ENCODE data around the gene XKR7. TPM values are rescaled to one million over a fixed set of nuclear protein-coding genes. Genes with fewer than 3 reads are reported as not detected.
"Not testable (repeated sequence)": the region's sequence is repeated elsewhere in the genome, so short reads cannot be mapped to it uniquely, and the experiment has no call there.

Gene XKR7, protein sequence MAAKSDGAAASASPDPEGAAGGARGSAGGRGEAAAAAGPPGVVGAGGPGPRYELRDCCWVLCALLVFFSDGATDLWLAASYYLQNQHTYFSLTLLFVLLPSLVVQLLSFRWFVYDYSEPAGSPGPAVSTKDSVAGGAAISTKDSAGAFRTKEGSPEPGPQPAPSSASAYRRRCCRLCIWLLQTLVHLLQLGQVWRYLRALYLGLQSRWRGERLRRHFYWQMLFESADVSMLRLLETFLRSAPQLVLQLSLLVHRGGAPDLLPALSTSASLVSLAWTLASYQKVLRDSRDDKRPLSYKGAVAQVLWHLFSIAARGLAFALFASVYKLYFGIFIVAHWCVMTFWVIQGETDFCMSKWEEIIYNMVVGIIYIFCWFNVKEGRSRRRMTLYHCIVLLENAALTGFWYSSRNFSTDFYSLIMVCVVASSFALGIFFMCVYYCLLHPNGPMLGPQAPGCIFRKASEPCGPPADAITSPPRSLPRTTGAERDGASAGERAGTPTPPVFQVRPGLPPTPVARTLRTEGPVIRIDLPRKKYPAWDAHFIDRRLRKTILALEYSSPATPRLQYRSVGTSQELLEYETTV
- total RNA-seq: under 1 TPM; 0.04 TPM

DNA sequence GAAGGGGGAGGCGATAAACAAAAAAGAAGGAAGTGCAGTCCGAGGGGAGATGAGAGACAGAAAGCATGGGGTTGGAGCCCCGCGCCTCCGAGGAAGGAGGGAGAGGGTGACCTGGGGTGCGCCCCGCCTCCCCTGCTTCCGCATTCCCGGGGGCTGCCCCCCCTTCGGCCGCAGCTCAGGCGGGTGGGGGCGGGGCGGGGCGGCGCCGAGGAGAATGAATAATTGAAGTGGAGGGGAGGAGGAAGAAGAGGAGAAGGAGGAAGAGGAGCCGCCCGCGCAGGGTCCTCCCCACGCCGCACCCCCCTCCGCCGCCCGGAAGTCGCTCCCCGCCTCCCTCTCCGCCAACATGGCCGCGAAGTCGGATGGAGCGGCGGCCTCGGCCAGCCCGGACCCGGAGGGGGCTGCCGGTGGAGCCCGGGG lies at the start of gene XKR7:
Gene XKR7, plus strand, starts transcription at position 322 of the 420 bp plus-strand sequence. Its CDS starts 25 bp downstream, at position 347.
- Mint-ChIP-seq H3K9me3 (no peaks in the 10 kb centered on the region), H3K27ac (no peak within 1 kb of the TSS), H3K4me1 (peaks cover 2% of the 10 kb centered on the region), H3K36me3 (no peaks in the 10 kb centered on the region), H3K27me3 (peaks cover 71% of the 10 kb centered on the region), H3K4me3 (peak within 1 kb of the TSS; percentile 86)
- peak; percentile 19 for DNase-seq

DNA sequence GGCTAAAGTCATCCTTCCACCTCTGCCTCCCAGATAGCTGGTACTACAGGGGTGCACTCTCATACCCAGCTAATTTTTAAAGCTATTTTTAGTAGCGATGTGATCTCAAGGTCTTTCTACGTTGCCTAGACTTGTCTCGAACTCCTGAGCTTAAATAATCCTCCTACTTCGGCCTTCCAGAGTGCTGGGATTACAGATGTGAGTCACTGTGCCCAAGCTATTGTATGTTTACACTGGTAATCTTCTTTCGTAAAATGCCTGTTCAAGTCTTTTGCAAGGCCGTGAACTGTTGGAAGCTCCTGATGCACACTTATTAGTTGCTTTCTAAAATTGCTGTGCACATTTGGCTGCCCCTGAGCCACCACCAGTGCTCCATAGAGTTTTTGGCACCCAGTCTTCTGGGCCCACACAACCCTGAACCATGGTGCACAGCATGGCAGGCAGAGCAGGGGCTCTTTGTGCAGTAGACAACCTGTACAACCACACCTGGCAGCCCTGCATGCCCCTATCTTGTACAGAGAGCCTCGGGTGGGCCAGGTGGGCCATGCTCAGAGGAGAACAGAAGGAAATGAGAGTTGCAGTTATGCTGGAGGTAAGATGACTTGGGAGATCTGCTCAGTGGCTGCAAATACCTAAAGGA lies 49.4 kb upstream of the XKR7 start:
- Mint-ChIP-seq H3K4me3 (no peak overlapping the region), H3K27ac (no peak overlapping the region), H3K27me3 (peaks cover 22% of the 10 kb centered on the region), H3K36me3 (no peaks in the 10 kb centered on the region), H3K4me1 (peaks cover 2% of the 10 kb centered on the region), H3K9me3 (no peaks in the 10 kb centered on the region)
- DNase-seq: no peak

DNA sequence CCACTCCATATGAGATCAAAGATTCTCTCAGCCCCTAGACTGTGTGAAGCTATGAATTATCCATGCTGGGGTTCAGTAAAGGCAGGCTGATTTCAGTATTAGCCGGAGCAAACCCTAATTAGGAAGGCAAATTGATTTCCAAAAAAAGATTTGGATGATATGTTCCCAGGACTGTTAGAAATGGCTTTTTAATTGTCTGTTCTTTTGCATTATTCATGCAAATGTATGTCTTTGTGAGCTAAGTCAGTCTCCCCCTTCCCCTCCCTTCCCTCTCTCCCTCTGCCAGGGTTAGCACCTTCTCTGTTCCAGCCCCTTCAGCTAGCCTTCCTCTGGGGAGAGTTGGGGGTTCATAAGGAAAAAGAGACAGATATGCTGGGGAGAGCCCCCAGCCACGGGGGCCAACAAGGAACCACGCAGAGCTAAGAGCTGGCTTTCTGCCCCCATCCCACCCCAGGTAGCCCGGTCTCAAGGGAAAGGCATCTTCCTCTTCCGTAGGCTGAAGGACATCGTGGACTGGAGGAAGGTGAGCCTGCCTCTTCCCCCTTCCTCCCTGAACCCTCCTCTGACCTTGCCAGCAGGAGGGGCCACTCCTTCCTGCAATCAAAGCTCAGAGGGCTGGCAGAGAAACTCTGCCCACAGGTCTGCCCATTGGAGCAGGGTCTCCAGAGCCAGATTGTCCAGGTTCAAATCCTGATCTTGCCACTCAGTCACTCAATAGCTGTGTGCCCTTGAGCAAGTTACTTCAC lies 48.4 kb upstream of the XKR7 start:
- no peak overlapping the region for H3K4me3 Mint-ChIP-seq
- H3K27me3 Mint-ChIP-seq: peaks cover 32% of the 10 kb centered on the region
- DNase-seq: no peak
- H3K27ac Mint-ChIP-seq: no peak overlapping the region
- no peaks in the 10 kb centered on the region for H3K9me3 Mint-ChIP-seq
- no peaks in the 10 kb centered on the region for H3K36me3 Mint-ChIP-seq
- peaks cover 4% of the 10 kb centered on the region for H3K4me1 Mint-ChIP-seq

DNA sequence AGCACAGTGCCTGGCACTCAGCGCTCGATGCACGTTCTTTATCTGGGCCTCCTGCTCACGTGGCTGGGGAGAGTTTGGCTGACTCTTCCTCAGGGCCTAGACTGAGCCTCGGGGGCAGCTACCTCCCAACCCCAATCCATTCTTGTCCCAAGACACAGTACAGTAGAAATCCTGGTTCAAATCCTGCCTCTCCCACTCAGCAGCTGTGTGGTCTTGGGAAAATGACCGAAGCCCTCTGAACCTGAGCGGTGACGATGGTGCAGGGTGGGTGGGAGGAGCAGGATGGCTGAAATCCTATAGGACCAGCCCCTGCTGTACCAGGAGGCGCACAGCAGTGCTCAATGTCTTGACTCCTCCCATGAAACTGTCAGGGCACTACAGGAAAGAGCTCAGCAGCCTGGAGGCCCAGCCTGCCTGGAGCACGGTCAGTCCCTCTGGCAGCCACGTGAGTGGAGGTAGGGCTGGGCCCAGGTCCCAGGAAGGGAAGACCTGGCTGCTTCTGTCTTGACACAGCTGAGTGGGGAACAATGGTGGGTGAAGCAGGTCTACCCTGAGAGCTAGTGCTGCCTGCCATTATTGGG lies 47.6 kb upstream of the XKR7 start:
- Mint-ChIP-seq H3K4me1 (peaks cover 4% of the 10 kb centered on the region), H3K9me3 (no peaks in the 10 kb centered on the region), H3K36me3 (no peaks in the 10 kb centered on the region), H3K4me3 (no peak overlapping the region), H3K27me3 (peaks cover 32% of the 10 kb centered on the region), H3K27ac (no peak overlapping the region)
- no peak for DNase-seq

DNA sequence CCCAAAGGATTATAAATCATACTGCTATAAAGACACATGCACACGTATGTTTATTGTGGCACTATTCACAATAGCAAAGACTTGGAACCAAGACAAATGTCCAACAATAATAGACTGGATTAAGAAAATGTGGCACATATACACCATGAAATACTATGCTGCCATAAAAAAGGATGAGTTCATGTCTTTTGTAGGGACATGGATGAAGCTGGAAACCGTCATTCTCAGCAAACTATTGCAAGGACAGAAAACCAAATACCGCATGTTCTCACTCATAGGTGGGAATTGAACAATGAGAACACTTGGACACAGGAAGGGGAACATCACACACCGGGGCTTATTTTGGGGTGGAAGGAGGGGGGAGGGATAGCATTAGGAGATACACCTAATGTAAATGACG lies 46.5 kb upstream of the XKR7 start:
- H3K9me3 Mint-ChIP-seq, H3K4me1 Mint-ChIP-seq, DNase-seq, H3K27ac Mint-ChIP-seq, H3K36me3 Mint-ChIP-seq, H3K4me3 Mint-ChIP-seq: not testable (repeated sequence)
- H3K27me3 Mint-ChIP-seq: peaks cover 37% of the 10 kb centered on the region

DNA sequence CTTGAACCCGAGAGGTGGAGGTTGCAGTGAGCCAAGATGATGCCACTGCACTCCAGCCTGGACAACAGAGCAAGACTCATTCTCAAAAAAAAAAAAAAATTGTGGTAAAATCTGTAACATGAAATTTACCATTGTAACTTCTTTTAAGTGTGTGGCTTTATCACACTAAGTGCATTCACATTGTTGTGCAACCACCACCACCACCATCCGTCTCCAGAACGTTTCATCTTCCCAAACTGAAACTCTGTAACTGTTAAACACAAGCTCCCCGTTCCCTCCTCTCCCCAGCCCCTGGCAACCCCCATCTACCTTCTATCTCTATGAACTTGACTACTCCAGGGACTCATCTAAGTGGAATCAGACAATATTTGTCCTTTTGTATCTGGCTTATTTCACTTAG lies 45.8 kb upstream of the XKR7 start:
- Mint-ChIP-seq H3K27ac (no peak overlapping the region), H3K36me3 (no peaks in the 10 kb centered on the region), H3K4me3 (no peak overlapping the region), H3K9me3 (no peaks in the 10 kb centered on the region), H3K4me1 (peaks cover 4% of the 10 kb centered on the region), H3K27me3 (peaks cover 39% of the 10 kb centered on the region)
- DNase-seq: no peak

DNA sequence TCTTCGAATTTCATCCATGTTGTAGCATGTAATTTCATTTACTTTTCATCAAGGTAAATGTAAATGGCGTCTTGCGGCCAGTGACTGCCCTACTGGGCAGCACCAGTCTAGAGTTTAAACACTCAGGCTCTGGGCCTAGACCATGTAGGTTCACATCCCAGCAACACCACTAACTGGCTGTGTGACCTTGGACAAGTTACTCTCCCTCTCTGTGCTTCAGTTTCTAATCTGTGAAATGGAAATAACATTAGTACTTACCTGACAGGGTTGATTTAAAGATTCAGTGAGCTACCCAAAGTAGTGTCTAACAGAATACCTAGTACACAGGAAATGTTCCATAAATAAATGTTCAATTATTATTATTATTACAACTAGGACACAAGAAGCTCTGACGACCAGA lies 45.4 kb upstream of the XKR7 start:
- H3K27ac Mint-ChIP-seq: no peak overlapping the region
- H3K36me3 Mint-ChIP-seq: no peaks in the 10 kb centered on the region
- no peak overlapping the region for H3K4me3 Mint-ChIP-seq
- H3K4me1 Mint-ChIP-seq: peaks cover 4% of the 10 kb centered on the region
- peaks cover 42% of the 10 kb centered on the region for H3K27me3 Mint-ChIP-seq
- H3K9me3 Mint-ChIP-seq: no peaks in the 10 kb centered on the region
- DNase-seq: no peak

DNA sequence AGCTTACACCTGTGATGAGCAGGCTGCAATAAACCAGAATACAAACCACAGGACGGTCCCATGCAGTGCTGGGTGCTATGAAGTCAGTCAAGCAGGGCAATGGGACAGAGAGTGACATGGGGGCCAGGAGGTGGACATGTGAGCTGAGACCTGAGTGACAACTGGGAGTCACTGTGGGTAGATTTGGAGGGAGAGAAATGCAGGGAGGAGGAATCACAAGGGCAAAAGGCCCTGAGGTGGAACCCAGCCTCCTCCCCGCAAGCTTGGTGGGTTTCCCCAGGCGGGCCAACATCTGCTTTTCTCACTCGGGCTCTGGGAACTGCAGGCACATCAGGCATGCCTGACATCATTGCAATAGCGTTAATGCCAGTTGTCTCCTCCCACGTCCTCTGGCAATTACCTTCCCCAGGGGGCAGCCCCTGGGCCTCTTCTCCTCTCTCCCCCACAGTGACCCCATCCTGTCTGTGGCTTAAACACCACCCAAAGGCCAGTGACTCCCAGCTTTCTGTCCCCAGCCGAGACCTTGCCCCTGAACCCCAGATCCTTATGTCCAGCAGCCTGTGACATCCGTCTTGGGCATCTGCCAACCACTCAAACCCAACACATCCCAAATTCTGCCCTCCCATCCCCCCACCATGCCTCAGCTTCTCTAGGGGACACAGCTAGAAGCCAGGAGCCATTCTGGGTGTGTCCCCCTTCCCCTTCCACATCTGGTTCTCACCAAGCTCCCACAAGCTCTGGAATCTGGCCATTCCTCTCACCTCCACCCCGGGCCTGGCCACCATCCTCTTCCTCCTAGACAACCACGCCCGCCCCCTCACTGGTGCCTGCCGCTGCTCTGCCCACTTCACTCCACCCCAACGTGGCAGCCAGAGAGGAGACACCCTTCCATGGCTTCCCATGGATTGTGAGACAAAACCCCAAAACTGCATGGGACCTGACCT lies 44.3 kb upstream of the XKR7 start:
- H3K27me3 Mint-ChIP-seq: peaks cover 34% of the 10 kb centered on the region
- no peaks in the 10 kb centered on the region for H3K9me3 Mint-ChIP-seq
- H3K36me3 Mint-ChIP-seq: no peaks in the 10 kb centered on the region
- H3K4me3 Mint-ChIP-seq: no peak overlapping the region
- DNase-seq: peak; percentile 19
- no peak overlapping the region for H3K27ac Mint-ChIP-seq
- peaks cover 4% of the 10 kb centered on the region for H3K4me1 Mint-ChIP-seq

DNA sequence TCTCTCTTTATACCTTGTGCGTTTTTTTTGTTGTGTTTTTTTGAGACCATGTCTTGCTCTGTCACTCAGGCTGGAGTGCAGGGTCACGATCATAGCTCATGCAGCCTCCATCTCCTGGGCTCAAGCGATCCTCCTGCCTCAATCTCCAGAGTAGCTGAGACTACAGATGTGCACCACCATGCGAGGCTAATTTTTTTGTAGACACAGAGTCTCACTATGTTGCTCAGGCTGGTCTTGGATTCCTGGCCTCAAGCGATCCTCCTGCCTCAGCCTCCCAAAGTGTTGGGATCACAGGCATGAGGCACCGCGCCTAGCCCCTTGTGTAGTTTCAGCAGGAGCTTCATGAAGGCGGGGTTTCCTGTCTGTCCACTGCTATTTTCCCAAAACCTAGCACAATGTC lies 43.4 kb upstream of the XKR7 start:
- no peak for DNase-seq
- Mint-ChIP-seq H3K27me3 (peaks cover 30% of the 10 kb centered on the region), H3K27ac (no peak overlapping the region), H3K4me1 (peaks cover 4% of the 10 kb centered on the region), H3K9me3 (no peaks in the 10 kb centered on the region), H3K36me3 (no peaks in the 10 kb centered on the region), H3K4me3 (no peak overlapping the region)

DNA sequence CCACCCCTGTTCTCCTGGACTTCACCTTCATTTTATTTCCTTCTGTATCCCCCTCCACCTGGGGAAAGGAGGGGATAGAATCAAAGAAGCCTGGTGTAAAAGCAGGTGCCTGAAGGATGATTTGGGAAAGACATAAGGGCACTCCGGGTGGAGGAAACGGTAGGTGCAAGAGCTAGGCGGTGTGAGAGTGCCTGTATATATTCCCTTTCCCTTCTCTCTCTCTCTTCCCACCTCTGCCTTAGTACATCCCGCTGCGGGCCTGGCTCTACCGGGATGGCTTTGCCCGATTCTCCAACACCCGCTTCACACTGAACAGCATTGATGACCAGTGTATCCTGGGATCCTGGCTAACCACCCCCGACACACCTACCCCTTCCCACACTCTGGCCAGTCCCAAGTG lies 42.3 kb upstream of the XKR7 start:
- H3K9me3 Mint-ChIP-seq: no peaks in the 10 kb centered on the region
- DNase-seq: no peak
- H3K4me1 Mint-ChIP-seq: peaks cover 4% of the 10 kb centered on the region
- no peak overlapping the region for H3K27ac Mint-ChIP-seq
- H3K27me3 Mint-ChIP-seq: peaks cover 24% of the 10 kb centered on the region
- H3K4me3 Mint-ChIP-seq: no peak overlapping the region
- H3K36me3 Mint-ChIP-seq: no peaks in the 10 kb centered on the region

DNA sequence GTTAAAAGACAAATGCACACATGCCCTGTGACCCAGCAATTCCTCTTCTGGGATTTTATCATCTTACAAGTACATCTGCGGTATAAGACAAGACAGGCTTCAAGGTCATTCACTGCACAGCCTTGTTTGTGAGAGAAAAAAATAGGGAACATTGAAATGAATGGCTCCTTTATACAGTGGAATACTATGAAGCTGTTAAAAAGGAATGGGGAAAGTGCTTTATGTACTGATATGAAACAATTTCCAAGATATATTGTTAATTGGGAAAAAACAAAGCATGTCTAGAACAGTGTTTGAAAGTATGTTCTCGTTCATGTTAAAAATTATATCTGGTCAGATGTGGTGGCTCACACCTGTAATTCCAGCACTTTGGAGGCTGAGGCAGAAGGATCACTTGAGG lies 41.5 kb upstream of the XKR7 start:
- no peak for DNase-seq
- peaks cover 23% of the 10 kb centered on the region for H3K27me3 Mint-ChIP-seq
- H3K27ac Mint-ChIP-seq: no peak overlapping the region

DNA sequence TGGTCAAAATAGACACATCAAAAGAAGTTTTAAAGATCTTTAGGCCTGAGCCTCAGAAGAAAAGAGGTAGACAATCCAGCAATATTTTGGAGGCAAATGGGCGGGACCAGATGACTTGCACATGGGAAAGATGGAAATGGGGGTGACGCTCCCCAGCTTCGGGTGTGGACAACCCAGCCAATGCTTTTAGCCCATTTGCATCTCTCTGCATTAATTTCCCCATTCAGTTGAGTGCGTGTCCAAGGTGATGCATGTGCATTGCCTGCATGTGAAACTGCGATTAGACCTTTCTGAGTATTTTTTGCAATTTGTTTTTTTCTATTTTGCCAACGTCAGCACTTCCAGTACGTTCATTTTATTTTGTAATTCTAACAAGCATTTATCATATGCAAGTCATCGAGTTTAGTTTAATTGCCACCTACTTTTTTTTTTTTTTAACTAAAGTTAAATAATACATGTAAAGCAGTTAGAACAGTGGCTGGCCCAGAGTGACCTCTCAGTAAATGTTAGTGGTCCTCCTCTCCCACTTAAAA lies 40.3 kb upstream of the XKR7 start:
- peaks cover 29% of the 10 kb centered on the region for H3K27me3 Mint-ChIP-seq
- DNase-seq: no peak
- H3K4me3 Mint-ChIP-seq: no peak overlapping the region
- H3K4me1 Mint-ChIP-seq: peaks cover 4% of the 10 kb centered on the region
- H3K9me3 Mint-ChIP-seq: no peaks in the 10 kb centered on the region
- H3K27ac Mint-ChIP-seq: no peak overlapping the region
- no peaks in the 10 kb centered on the region for H3K36me3 Mint-ChIP-seq

More for the DNA sequence above, 41.5 kb upstream of the XKR7 start:
- H3K4me3 Mint-ChIP-seq: no peak overlapping the region
- H3K4me1 Mint-ChIP-seq: peaks cover 4% of the 10 kb centered on the region
- no peaks in the 10 kb centered on the region for H3K9me3 Mint-ChIP-seq
- H3K36me3 Mint-ChIP-seq: no peaks in the 10 kb centered on the region

DNA sequence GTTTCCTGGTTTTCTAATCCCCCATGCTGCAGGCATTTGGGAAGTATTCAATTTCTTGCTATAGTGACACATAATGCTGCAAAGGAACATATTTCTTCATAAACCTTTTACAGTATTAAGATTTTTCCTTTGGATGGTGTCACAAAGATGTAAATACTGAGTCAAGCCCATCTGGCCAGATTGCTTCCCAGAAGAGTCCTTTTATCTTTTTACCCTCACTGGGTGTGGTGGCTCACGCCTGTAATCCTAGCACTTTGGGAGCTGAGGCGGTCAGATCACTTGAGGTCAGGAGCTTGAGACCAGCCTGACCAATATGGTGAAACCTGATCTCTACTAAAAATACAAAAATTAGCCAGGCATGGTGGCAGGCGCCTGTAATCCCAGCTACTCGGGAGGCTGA lies 38.3 kb upstream of the XKR7 start:
- H3K9me3 Mint-ChIP-seq, DNase-seq, H3K4me1 Mint-ChIP-seq, H3K36me3 Mint-ChIP-seq, H3K4me3 Mint-ChIP-seq, H3K27ac Mint-ChIP-seq: not testable (repeated sequence)
- peaks cover 18% of the 10 kb centered on the region for H3K27me3 Mint-ChIP-seq

DNA sequence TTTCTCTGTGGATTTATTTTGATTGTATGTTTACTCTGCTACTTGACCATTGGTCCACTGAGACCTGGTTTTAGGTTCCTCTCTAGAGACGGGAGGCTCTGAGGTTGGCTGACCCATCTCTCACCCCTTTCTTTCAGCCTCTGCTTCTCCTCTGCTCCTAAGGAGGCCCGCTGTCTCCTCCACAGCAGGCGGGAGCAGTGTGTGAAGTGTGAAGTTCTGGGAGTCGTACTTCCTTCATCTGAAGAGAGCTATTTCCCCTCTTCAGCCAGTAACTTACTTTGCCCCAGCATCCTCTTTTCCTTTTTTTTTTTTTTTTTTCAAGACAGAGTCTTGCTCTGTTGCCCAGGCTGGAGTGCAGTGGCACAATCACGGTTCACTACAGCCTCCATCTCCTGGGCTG lies 37.2 kb upstream of the XKR7 start:
- H3K27ac Mint-ChIP-seq: no peak overlapping the region
- no peaks in the 10 kb centered on the region for H3K9me3 Mint-ChIP-seq
- no peak for DNase-seq
- no peaks in the 10 kb centered on the region for H3K4me1 Mint-ChIP-seq
- no peak overlapping the region for H3K4me3 Mint-ChIP-seq
- peaks cover 18% of the 10 kb centered on the region for H3K27me3 Mint-ChIP-seq
- no peaks in the 10 kb centered on the region for H3K36me3 Mint-ChIP-seq

Measured in activated naive CD8-positive, alpha-beta T cell treated with anti-CD3 and anti-CD28 coated beads for 36 hours (primary cell).